IMR-90 (cell line): ENCODE results near the gene TSBP1. TPM values are rescaled to one million over a fixed set of nuclear protein-coding genes. Genes with fewer than 3 reads are reported as not detected.

Source experiments
- ATAC-seq: fragments of 200-7000 bp; cut with Tn5 transposase; 2 replicates; pipeline ENCODE4 v1.9.1; 2020; ENCODE audit warnings: low read depth, mild to moderate bottlenecking, moderate library complexity
- BruUV-seq: library from RNA; stranded (reverse); fragments of 400-500 nt; replicated peaks from 2 replicates; lab custom pipeline; 2021; lab: Mats Ljungman, UMichigan
- CTCF ChIA-PET: fragments of 300-600 bp; formaldehyde crosslinking; extraction: SDS; loops from one replicate; lab custom pipeline; 2021; ENCODE audit warnings: antibody characterized with exemption; lab: Yijun Ruan, JAX
- POLR2A ChIA-PET: fragments of 300-600 bp; sonication (Branson Sonifier 250); formaldehyde crosslinking; loops from one replicate; lab custom pipeline; 2022; ENCODE audit warnings: antibody characterized with exemption; ENCODE audit not compliant: unreplicated experiment; lab: Charles Lee
- DNase-seq: peaks from one replicate; pipeline ENCODE4 v3.0.0; 2013
- H2AFZ ChIP-seq: replicated peaks from 2 replicates; pipeline ENCODE3; 2013; ENCODE audit warnings: low read length, mild to moderate bottlenecking; ENCODE audit not compliant: poor library complexity
- H2AK5ac ChIP-seq: 2 replicates; pipeline ENCODE4 v1.6.1; 2013; ENCODE audit warnings: low read depth, low read length, inconsistent platforms
- H2AK9ac ChIP-seq: replicated peaks from 2 replicates; pipeline ENCODE3; 2013; ENCODE audit warnings: mild to moderate bottlenecking, low read depth, low read length, moderate library complexity; ENCODE audit not compliant: poor library complexity
- H2BK120ac ChIP-seq: 2 replicates; pipeline ENCODE4 v1.6.1; 2013; ENCODE audit warnings: low read depth, low read length, inconsistent platforms
- H2BK15ac ChIP-seq: 3 replicates; pipeline ENCODE4 v1.6.1; 2013; ENCODE audit warnings: low read depth, low read length, inconsistent platforms
- H2BK20ac ChIP-seq: 2 replicates; pipeline ENCODE4 v1.6.1; 2013; ENCODE audit warnings: low read depth, mild to moderate bottlenecking, inconsistent platforms, low read length, moderate library complexity
- H2BK5ac ChIP-seq: 2 replicates; pipeline ENCODE4 v1.6.1; 2013; ENCODE audit warnings: mild to moderate bottlenecking, low read depth, low read length, inconsistent platforms; ENCODE audit not compliant: poor library complexity, severe bottlenecking
- H3K14ac ChIP-seq: replicated peaks from 2 replicates; pipeline ENCODE4 v1.6.1; 2013; ENCODE audit warnings: low read depth, low read length, inconsistent platforms
- H3K18ac ChIP-seq: 2 replicates; pipeline ENCODE4 v1.6.1; 2013; ENCODE audit warnings: low read depth, low read length, control low read depth
- H3K23ac ChIP-seq: 2 replicates; pipeline ENCODE4 v1.6.1; 2013; ENCODE audit warnings: low read depth, low read length, inconsistent platforms
- H3K27ac ChIP-seq: 2 replicates; pipeline ENCODE4 v1.5.1; 2013; ENCODE audit warnings: mild to moderate bottlenecking, control low read depth, low read length; ENCODE audit not compliant: insufficient read depth
- H3K27me3 ChIP-seq: 2 replicates; pipeline ENCODE4 v1.6.1; 2013; ENCODE audit warnings: low read length; ENCODE audit not compliant: control insufficient read depth, insufficient read depth
- H3K36me3 ChIP-seq: 2 replicates; pipeline ENCODE4 v1.6.1; 2013; ENCODE audit warnings: low read length, mixed read lengths; ENCODE audit not compliant: control insufficient read depth, insufficient read depth
- H3K4ac ChIP-seq: 2 replicates; pipeline ENCODE4 v1.6.1; 2013; ENCODE audit warnings: low read depth, low read length, inconsistent platforms
- H3K4me1 ChIP-seq: 2 replicates; pipeline ENCODE4 v1.6.1; 2013; ENCODE audit warnings: low read length, mixed read lengths; ENCODE audit not compliant: control insufficient read depth, insufficient read depth
- H3K4me2 ChIP-seq: 2 replicates; pipeline ENCODE4 v1.6.1; 2013; ENCODE audit warnings: low read depth, mild to moderate bottlenecking, control low read depth, low read length, moderate library complexity
- H3K4me3 ChIP-seq: 2 replicates; pipeline ENCODE4 v1.5.1; 2013; ENCODE audit warnings: low read depth, mild to moderate bottlenecking, control low read depth, low read length, moderate library complexity; ENCODE audit not compliant: insufficient read depth
- H3K56ac ChIP-seq: 2 replicates; pipeline ENCODE4 v1.6.1; 2013; ENCODE audit warnings: low read length, inconsistent platforms; ENCODE audit not compliant: insufficient read depth; ENCODE audit errors: extremely low read depth
- H3K79me1 ChIP-seq, 2 experiments: 2 replicates each; pipeline ENCODE4 v1.6.1; 2013; ENCODE audit warnings: low read length in 2 of 2, inconsistent platforms in 1 of 2, low read depth in 1 of 2
- H3K9ac ChIP-seq: 2 replicates; pipeline ENCODE4 v1.6.1; 2013; ENCODE audit warnings: low read depth, low read length, control low read depth
- H3K9me1 ChIP-seq: 2 replicates; pipeline ENCODE4 v1.6.1; 2013; ENCODE audit warnings: low read length, inconsistent platforms; ENCODE audit not compliant: insufficient read depth
- H3K9me3 ChIP-seq: 2 replicates; pipeline ENCODE4 v1.6.1; 2013; ENCODE audit warnings: low read length; ENCODE audit not compliant: control insufficient read depth, insufficient read depth
- H4K20me1 ChIP-seq: 2 replicates; pipeline ENCODE4 v1.6.1; 2013; ENCODE audit warnings: low read length, inconsistent platforms; ENCODE audit not compliant: insufficient read depth
- H4K5ac ChIP-seq: 2 replicates; pipeline ENCODE4 v1.6.1; 2013; ENCODE audit warnings: mild to moderate bottlenecking, low read depth, low read length, control low read depth
- H4K8ac ChIP-seq, 2 experiments: 2 replicates each; pipeline ENCODE4 v1.6.1; 2013; ENCODE audit warnings: low read depth in 2 of 2, low read length in 2 of 2, control low read depth in 1 of 2, inconsistent platforms in 1 of 2
- H4K91ac ChIP-seq: 2 replicates; pipeline ENCODE4 v1.6.1; 2013; ENCODE audit warnings: low read depth, low read length, inconsistent platforms; ENCODE audit not compliant: insufficient read depth
- CEBPB ChIP-seq: IDR thresholded peaks from 2 replicates; pipeline ENCODE4 v1.6.1; 2012; ENCODE audit warnings: low read depth, low read length, improper control_type of control experiment
- CHD1 ChIP-seq: IDR thresholded peaks from 2 replicates; pipeline ENCODE4 v1.6.1; 2012; ENCODE audit warnings: low read depth, low read length, improper control_type of control experiment
- ELK1 ChIP-seq: fragments of 150-350 bp; IDR thresholded peaks from 2 replicates; pipeline ENCODE4 v1.6.1; 2016; ENCODE audit warnings: low read depth, mild to moderate bottlenecking, low read length, moderate library complexity, borderline replicate concordance
- FOS ChIP-seq: fragments of 150-350 bp; IDR thresholded peaks from 2 replicates; pipeline ENCODE4 v1.6.1; 2016; ENCODE audit warnings: low read depth, low read length
- MAFK ChIP-seq: IDR thresholded peaks from 2 replicates; pipeline ENCODE4 v1.6.1; 2012; ENCODE audit warnings: low read depth, low read length, improper control_type of control experiment
- MAZ ChIP-seq: IDR thresholded peaks from 2 replicates; pipeline ENCODE4 v1.6.1; 2012; ENCODE audit warnings: low read depth, mild to moderate bottlenecking, low read length, improper control_type of control experiment, moderate library complexity, borderline replicate concordance
- MXI1 ChIP-seq: IDR thresholded peaks from 2 replicates; pipeline ENCODE4 v1.6.1; 2012; ENCODE audit warnings: low read depth, mild to moderate bottlenecking, low read length, moderate library complexity, borderline replicate concordance
- NFE2L2 ChIP-seq: fragments of 150-350 bp; IDR thresholded peaks from 2 replicates; pipeline ENCODE4 v1.6.1; 2016; ENCODE audit warnings: low read depth, mild to moderate bottlenecking, low read length
- RAD21 ChIP-seq: IDR thresholded peaks from 2 replicates; pipeline ENCODE4 v1.6.1; 2012; ENCODE audit warnings: low read length, improper control_type of control experiment
- RFX5 ChIP-seq: IDR thresholded peaks from 2 replicates; pipeline ENCODE4 v1.8.0; 2012; ENCODE audit warnings: low read depth, mild to moderate bottlenecking, low read length, moderate library complexity
- SMC3 ChIP-seq: fragments of 150-350 bp; IDR thresholded peaks from 2 replicates; pipeline ENCODE4 v1.6.1; 2016; ENCODE audit warnings: low read depth, mild to moderate bottlenecking, antibody characterized with exemption, low read length, moderate library complexity
- USF2 ChIP-seq: fragments of 150-350 bp; IDR thresholded peaks from 2 replicates; pipeline ENCODE4 v1.6.1; 2017; ENCODE audit warnings: mild to moderate bottlenecking, antibody characterized with exemption, low read length, low read depth
- dilution Hi-C: fragments of 300-500 bp; cut with HindIII; formaldehyde crosslinking; loops from one replicate; pipeline ENCODE4 v1.14.3; 2018; ENCODE audit warnings: low sequenced_read_pairs; ENCODE audit not compliant: unreplicated experiment
- in situ Hi-C: fragments of 300-500 bp; cut with MboI; formaldehyde crosslinking; loops from 3 replicates; pipeline ENCODE4 v1.14.3; 2019; ENCODE audit warnings: low sequenced_read_pairs, inconsistent platforms, mixed read lengths
- intact Hi-C: fragments of 100-400 bp; cut with micrococcal nuclease; formaldehyde crosslinking; loops from 2 replicates; pipeline ENCODE4 v1.10.0; 2022
- polyA plus RNA-seq, 3 experiments: library from polyadenylated mRNA; depleted of rRNA; stranded (reverse); fragments of >200 nt; gene quantifications; 2 replicates each; pipeline ENCODE4 v1.2.3, GENCODE V29; 2012; ENCODE audit warnings: low replicate concordance in 1 of 3
- total RNA-seq: library from RNA; depleted of rRNA; stranded (reverse); fragments of >200 nt; gene quantifications from 2 replicates; pipeline ENCODE4 v1.2.3, GENCODE V29; 2012
- TF ChIP-seq, protein P1 (sequence below): conservative IDR thresholded peaks from 2 replicates; pipeline ENCODE4 v1.5.1; 2012; ENCODE audit warnings: mild to moderate bottlenecking, low read depth, low read length, improper control_type of control experiment

The TSBP1 gene
- total and polyA plus RNA-seq, 2 of the 4 experiments (the other 2 are of a cell fraction): not detected

DNA sequence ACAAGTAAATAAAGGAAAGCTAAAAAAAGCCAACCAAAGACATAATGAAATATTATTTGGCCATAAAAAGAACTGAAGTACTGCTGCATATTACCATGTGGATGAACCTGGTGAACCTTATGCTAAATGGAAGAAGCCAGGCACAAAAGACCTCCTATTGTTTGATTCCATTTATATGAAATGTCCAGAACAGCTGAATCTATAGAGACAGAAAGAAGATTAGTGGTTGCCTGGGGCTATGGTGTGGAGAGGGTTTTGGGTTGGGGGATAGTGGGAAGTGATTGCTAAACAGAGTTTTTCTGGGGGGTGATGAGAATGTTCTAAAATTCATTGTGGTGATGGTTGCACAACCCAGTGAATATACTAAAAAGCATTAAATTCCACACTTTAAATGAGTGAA is 53.2 kb downstream of the TSBP1 start:
- no peak for ATAC-seq

More for the DNA sequence above, 53.2 kb downstream of the TSBP1 start:
- ChIA-PET CTCF (no interaction called here), POLR2A (no interaction called here)
- intact Hi-C loops (no loop called here), dilution Hi-C loops (no loop called here), in situ Hi-C loops (no loop called here)
- Histone ChIP-seq H3K4me3 (no peak overlapping the region), H3K27me3 (no peaks in the 10 kb centered on the region; the same call in none of the 2 replicates), H4K20me1 (no peaks in the 10 kb centered on the region), H3K4me2 (no peak overlapping the region), H3K9me3 (no peaks in the 10 kb centered on the region), H3K18ac (no peak overlapping the region), H3K4me1 (no peaks in the 10 kb centered on the region), H3K27ac (no peak overlapping the region), H3K4ac (no peak overlapping the region), H2AK9ac (no peak overlapping the region), H3K14ac (no peak overlapping the region), H2AFZ (no peak overlapping the region), H4K91ac (no peak overlapping the region), H2BK5ac (no peak overlapping the region), H2BK120ac (no peak overlapping the region), H3K9ac (no peak overlapping the region), H3K9me1 (no peaks in the 10 kb centered on the region), H2AK5ac (no peak overlapping the region), H4K5ac (no peak overlapping the region), H3K79me1 (no peaks in the 10 kb centered on the region), H4K8ac (no peak overlapping the region), H3K36me3 (no peaks in the 10 kb centered on the region), H3K23ac (no peak overlapping the region), H3K56ac (no peak overlapping the region), H2BK15ac (no peak overlapping the region), H2BK20ac (no peak overlapping the region)
- no peak for TF ChIP-seq USF2
- no peak for TF ChIP-seq FOS
- TF ChIP-seq MXI1: no peak
- no peak for TF ChIP-seq RFX5
- no peak for TF ChIP-seq MAFK
- TF ChIP-seq MAZ: no peak
- TF ChIP-seq, protein P1, sequence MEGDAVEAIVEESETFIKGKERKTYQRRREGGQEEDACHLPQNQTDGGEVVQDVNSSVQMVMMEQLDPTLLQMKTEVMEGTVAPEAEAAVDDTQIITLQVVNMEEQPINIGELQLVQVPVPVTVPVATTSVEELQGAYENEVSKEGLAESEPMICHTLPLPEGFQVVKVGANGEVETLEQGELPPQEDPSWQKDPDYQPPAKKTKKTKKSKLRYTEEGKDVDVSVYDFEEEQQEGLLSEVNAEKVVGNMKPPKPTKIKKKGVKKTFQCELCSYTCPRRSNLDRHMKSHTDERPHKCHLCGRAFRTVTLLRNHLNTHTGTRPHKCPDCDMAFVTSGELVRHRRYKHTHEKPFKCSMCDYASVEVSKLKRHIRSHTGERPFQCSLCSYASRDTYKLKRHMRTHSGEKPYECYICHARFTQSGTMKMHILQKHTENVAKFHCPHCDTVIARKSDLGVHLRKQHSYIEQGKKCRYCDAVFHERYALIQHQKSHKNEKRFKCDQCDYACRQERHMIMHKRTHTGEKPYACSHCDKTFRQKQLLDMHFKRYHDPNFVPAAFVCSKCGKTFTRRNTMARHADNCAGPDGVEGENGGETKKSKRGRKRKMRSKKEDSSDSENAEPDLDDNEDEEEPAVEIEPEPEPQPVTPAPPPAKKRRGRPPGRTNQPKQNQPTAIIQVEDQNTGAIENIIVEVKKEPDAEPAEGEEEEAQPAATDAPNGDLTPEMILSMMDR: no peak
- no peak for TF ChIP-seq SMC3
- TF ChIP-seq CHD1: no peak
- no peak for TF ChIP-seq NFE2L2
- no peak for TF ChIP-seq ELK1
- TF ChIP-seq RAD21: no peak
- TF ChIP-seq CEBPB: no peak
- no peak for DNase-seq
- no TSS peak for BruUV-seq
